ENCODE data around the gene ANTXR2.

The ANTXR2 gene

GRCh38 chr4:79979785-79980437 lies 93.1 kb downstream of the ANTXR2 start:
- DNase-seq, result no peak

GRCh38 chr4:79977131-79977840 lies 95.7 kb downstream of the ANTXR2 start:
- DNase-seq, result no peak

- no peak for DNase-seq
These were observed 108.4 kb downstream of the ANTXR2 start for GRCh38 chr4:79964400-79965211.

- DNase-seq, result no peak
These were observed 109.0 kb downstream of the ANTXR2 start for GRCh38 chr4:79964020-79964399.

- no peak for DNase-seq
These were observed 113.4 kb downstream of the ANTXR2 start for GRCh38 chr4:79959652-79960051.

- DNase-seq, result no peak
These were observed 114.4 kb downstream of the ANTXR2 start for GRCh38 chr4:79958466-79959264.

GRCh38 chr4:79949178-79949577 lies 123.9 kb downstream of the ANTXR2 start:
- DNase-seq, result no peak

- no peak for DNase-seq
These were observed 124.3 kb downstream of the ANTXR2 start for GRCh38 chr4:79948739-79949138.

GRCh38 chr4:79948261-79948660 lies 124.8 kb downstream of the ANTXR2 start:
- DNase-seq, result no peak

- no peak for DNase-seq
These were observed 125.6 kb downstream of the ANTXR2 start for GRCh38 chr4:79947386-79947785.

GRCh38 chr4:79935274-79935673 lies 137.8 kb downstream of the ANTXR2 start:
- no peak for DNase-seq

GRCh38 chr4:79934660-79935059 lies 138.4 kb downstream of the ANTXR2 start:
- no peak for DNase-seq

- no peak for DNase-seq
These were observed 145.1 kb downstream of the ANTXR2 start for GRCh38 chr4:79927931-79928330.

- DNase-seq, result no peak
These were observed 149.7 kb downstream of the ANTXR2 start for GRCh38 chr4:79923281-79923680.

GRCh38 chr4:79922011-79922410 lies 151.0 kb downstream of the ANTXR2 start:
- DNase-seq, result no peak

- no peak for DNase-seq
These were observed 152.7 kb downstream of the ANTXR2 start for GRCh38 chr4:79920163-79920853.

- no peak for DNase-seq
These were observed 154.7 kb downstream of the ANTXR2 start for GRCh38 chr4:79918292-79918691.

GRCh38 chr4:79917246-79917645 lies 155.8 kb downstream of the ANTXR2 start:
- peak in 2 of 4 experiments; percentile 0 to 18 for DNase-seq

- no peak for DNase-seq
These were observed 157.8 kb downstream of the ANTXR2 start for GRCh38 chr4:79915246-79915645.

- no peak for DNase-seq
These were observed 159.4 kb downstream of the ANTXR2 start for GRCh38 chr4:79913581-79913980.

GRCh38 chr4:79907001-79907400 lies 166.0 kb downstream of the ANTXR2 start:
- DNase-seq, result no peak

GRCh38 chr4:79906303-79906702 lies 166.7 kb downstream of the ANTXR2 start:
- no peak for DNase-seq

All from activated naive CD4-positive, alpha-beta T cell (primary cell).